GM12878 (cell line): ENCODE data around the gene MGMT. TPM values are rescaled to one million over a fixed set of nuclear protein-coding genes. Genes with fewer than 3 reads are reported as not detected.

Experiments
- ATAC-seq: fragments of 200-7000 bp; cut with Tn5 transposase; 3 replicates; pipeline ENCODE4 v1.9.1; 2020; ENCODE audit warnings: mild to moderate bottlenecking, moderate library complexity
- BruUV-seq: library from RNA; stranded (reverse); fragments of 400-500 nt; replicated peaks from 2 replicates; lab custom pipeline; 2021; lab: Mats Ljungman, UMichigan
- CTCF ChIA-PET: fragments of 300-600 bp; sonication (Branson Sonifier 250); formaldehyde crosslinking; extraction: SDS; loops from one replicate; lab custom pipeline; 2021; ENCODE audit warnings: inconsistent platforms; lab: Yijun Ruan, JAX
- POLR2A ChIA-PET: fragments of 350-600 bp; formaldehyde crosslinking; extraction: SDS; loops from one replicate; lab custom pipeline; 2021; ENCODE audit warnings: inconsistent platforms; lab: Charles Lee
- RAD21 ChIA-PET: fragments of 300-600 bp; sonication (Branson Sonifier 250); formaldehyde crosslinking; loops from one replicate; lab custom pipeline; 2023; ENCODE audit warnings: antibody characterized with exemption; ENCODE audit not compliant: unreplicated experiment; lab: Charles Lee
- SMC1A ChIA-PET: fragments of 300-600 bp; sonication (Branson Sonifier 250); formaldehyde crosslinking; loops from one replicate; lab custom pipeline; 2023; ENCODE audit not compliant: unreplicated experiment, uncharacterized antibody; lab: Charles Lee
- DNase-seq: peaks from one replicate; pipeline ENCODE4 v3.0.0-alpha.2; 2011; ENCODE audit warnings: low read depth, low spot score
- FAIRE-seq: peaks from 3 replicates; lab custom pipeline; 2011; peaks lifted over from hg19 to GRCh38; lab: Jason Lieb, UNC
- H2AFZ ChIP-seq: 2 replicates; pipeline ENCODE4 v1.6.0; 2011; ENCODE audit warnings: low read depth, low read length, control low read depth; ENCODE audit not compliant: control insufficient read depth
- H3K27ac ChIP-seq: 2 replicates; pipeline ENCODE4 v1.5.1; 2011; ENCODE audit warnings: control low read depth; ENCODE audit not compliant: control insufficient read depth, insufficient read depth
- H3K27me3 ChIP-seq, 2 experiments: replicated peaks in 1 of 2; 2 replicates each; pipeline versions ENCODE4 v1.6.0 to v1.6.1; 2011; ENCODE audit warnings: low read length in 1 of 2; ENCODE audit not compliant: control insufficient read depth in 2 of 2, insufficient read depth in 2 of 2
- H3K36me3 ChIP-seq, 2 experiments: 2 replicates each; pipeline ENCODE4 v1.5.1; 2011; ENCODE audit warnings: low read length in 1 of 2; ENCODE audit not compliant: control insufficient read depth in 2 of 2, insufficient read depth in 2 of 2
- H3K4me1 ChIP-seq: 2 replicates; pipeline ENCODE4 v1.6.1; 2011; ENCODE audit warnings: mild to moderate bottlenecking, low read length, moderate library complexity, mixed read lengths; ENCODE audit not compliant: control insufficient read depth, insufficient read depth
- H3K4me2 ChIP-seq: 2 replicates; pipeline ENCODE4 v1.6.0; 2011; ENCODE audit warnings: control low read depth; ENCODE audit not compliant: control insufficient read depth, insufficient read depth
- H3K4me3 ChIP-seq: fragments of 200-600 bp; sonication (generic); 2 replicates; pipeline ENCODE4 v1.5.1; 2016
- H3K79me2 ChIP-seq: 2 replicates; pipeline ENCODE4 v1.6.0; 2011; ENCODE audit warnings: low read length; ENCODE audit not compliant: control insufficient read depth, insufficient read depth
- H3K9ac ChIP-seq: 2 replicates; pipeline ENCODE4 v1.8.0; 2011; ENCODE audit warnings: low read length, control low read depth, mixed read lengths; ENCODE audit not compliant: control insufficient read depth, insufficient read depth
- H3K9me3 ChIP-seq: replicated peaks from 3 replicates; pipeline ENCODE4 v1.5.1; 2011; ENCODE audit warnings: mild to moderate bottlenecking, low read length; ENCODE audit not compliant: control insufficient read depth, insufficient read depth
- H4K20me1 ChIP-seq: 2 replicates; pipeline ENCODE4 v1.6.0; 2011; ENCODE audit not compliant: control insufficient read depth, insufficient read depth
- BMI1 ChIP-seq: fragments of 450-650 bp; IDR thresholded peaks from 2 replicates; pipeline ENCODE4 v1.6.1; 2016; ENCODE audit warnings: mild to moderate bottlenecking, moderate library complexity, borderline replicate concordance
- EGR1 ChIP-seq, 2 experiments: IDR thresholded peaks; 1 replicate in 1 of 2; 2 replicates in 1 of 2; pipeline ENCODE4 v1.6.1; 2011 to 2012; ENCODE audit warnings: low read depth in 2 of 2, low read length in 2 of 2, borderline replicate concordance in 1 of 2, mild to moderate bottlenecking in 1 of 2, moderate library complexity in 1 of 2
- HCFC1 ChIP-seq: fragments of 150-350 bp; IDR thresholded peaks from 2 replicates; pipeline ENCODE4 v1.6.1; 2014; ENCODE audit warnings: low read length
- HDAC6 ChIP-seq: fragments of 200-600 bp; sonication (generic); IDR thresholded peaks from one replicate; pipeline ENCODE4 v1.8.0; 2017; ENCODE audit warnings: antibody characterized with exemption; ENCODE audit not compliant: unreplicated experiment
- JUNB ChIP-seq: IDR thresholded peaks from 2 replicates; pipeline ENCODE4 v1.6.1; 2016; ENCODE audit warnings: antibody characterized with exemption, mild to moderate bottlenecking
- TCF7 ChIP-seq: IDR thresholded peaks from 2 replicates; pipeline ENCODE4 v1.6.1; 2014; ENCODE audit warnings: antibody characterized with exemption, borderline replicate concordance
- USF2 ChIP-seq: IDR thresholded peaks from 2 replicates; pipeline ENCODE4 v1.6.1; 2011; ENCODE audit warnings: low read depth, low read length, improper control_type of control experiment, borderline replicate concordance
- YBX1 ChIP-seq: fragments of 450-650 bp; IDR thresholded peaks from 2 replicates; pipeline ENCODE4 v1.6.1; 2016; ENCODE audit warnings: antibody characterized with exemption
- WGBS: methylation state at CpG from one replicate; pipeline ENCODE4 v1.1.6; 2016; ENCODE audit warnings: low lambda C conversion rate; ENCODE audit not compliant: insufficient replicate concordance, insufficient coverage; ENCODE audit errors: missing lambda C conversion rate; 5-methylcytosine and 5-hydroxymethylcytosine counted together
- in situ Hi-C: fragments of 300-500 bp; cut with MboI; formaldehyde crosslinking; loops from 9 replicates; pipeline ENCODE4 v1.14.3; 2018; ENCODE audit warnings: mixed read lengths
- intact Hi-C: fragments of 100-400 bp; cut with micrococcal nuclease; formaldehyde crosslinking; loops from one replicate; pipeline ENCODE4 v1.14.2; 2022; ENCODE audit not compliant: unreplicated experiment
- polyA plus RNA-seq, 11 experiments: library from polyadenylated mRNA; depleted of rRNA in 4 of 11; unstranded in 6 of 11; stranded (reverse) in 5 of 11; fragments of >200 nt; fragmentation: Nextera tagmentation in 4 of 11; fragmentation: Illumina TruSeq in 1 of 11; extraction: Ambion mirVana in 4 of 11; extraction: Trizol in 1 of 11; gene quantifications; 1 replicate in 1 of 11; 2 replicates in 10 of 11; pipeline versions ENCODE4 v1.2.1 to v1.2.3, GENCODE V29; 2011 to 2016; ENCODE audit warnings: inconsistent platforms in 2 of 11, missing spikeins in 2 of 11, low read depth in 1 of 11
- total RNA-seq, 4 experiments: library from RNA; depleted of rRNA in 3 of 4; stranded (reverse); fragments of >200 nt in 3 of 4; fragmentation: Illumina TruSeq in 1 of 4; extraction: Trizol in 1 of 4; gene quantifications; 2 replicates each; pipeline versions ENCODE4 v1.2.1 to v1.2.3, GENCODE V29; 2013 to 2021
- TF ChIP-seq, protein P1 (sequence below): IDR thresholded peaks from 2 replicates; pipeline ENCODE4 v1.6.1; 2012; ENCODE audit warnings: low read depth, low read length, improper control_type of control experiment
- TF ChIP-seq, protein P2 (sequence below): fragments of 450-650 bp; IDR thresholded peaks from 2 replicates; pipeline ENCODE4 v1.6.1; 2018; ENCODE audit warnings: borderline replicate concordance, mild to moderate bottlenecking; ENCODE audit not compliant: partially characterized antibody
- TF ChIP-seq, protein P3 (sequence below), 3 experiments: IDR thresholded peaks in 2 of 3; conservative IDR thresholded peaks in 1 of 3; 2 replicates each; pipeline ENCODE4 v1.5.1; 2011; ENCODE audit warnings: low read depth in 3 of 3, low read length in 3 of 3, mild to moderate bottlenecking in 3 of 3, control low read depth in 2 of 3, moderate library complexity in 2 of 3, inconsistent platforms in 1 of 3, mixed read lengths in 1 of 3; ENCODE audit not compliant: control insufficient read depth in 2 of 3, insufficient read depth in 1 of 3; ENCODE audit errors: extremely low read depth in 1 of 3

Gene MGMT
- total and polyA plus RNA-seq, 10 of the 15 experiments (the other 5 are each of a cell fraction or from before 2014, with no cell fraction given) = 0.16 to 24.2 (median 13.3) TPM

- TF ChIP-seq YBX1 = no peak
Measured at GRCh38 chr10:129683920-129684319, 216.9 kb downstream of the MGMT start (continued).

GRCh38 chr10:129685271-129685670 lies 218.2 kb downstream of the MGMT start:
- no TSS peak for BruUV-seq
- Histone ChIP-seq H3K4me2 (no peak overlapping the region), H3K4me1 (no peaks in the 10 kb centered on the region)
- intact Hi-C loops = no loop called here
- CTCF ChIA-PET = no interaction called here
- TF ChIP-seq JUNB = no peak
- TF ChIP-seq, protein P1, sequence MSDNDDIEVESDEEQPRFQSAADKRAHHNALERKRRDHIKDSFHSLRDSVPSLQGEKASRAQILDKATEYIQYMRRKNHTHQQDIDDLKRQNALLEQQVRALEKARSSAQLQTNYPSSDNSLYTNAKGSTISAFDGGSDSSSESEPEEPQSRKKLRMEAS = no peak
- TF ChIP-seq, protein P2, sequence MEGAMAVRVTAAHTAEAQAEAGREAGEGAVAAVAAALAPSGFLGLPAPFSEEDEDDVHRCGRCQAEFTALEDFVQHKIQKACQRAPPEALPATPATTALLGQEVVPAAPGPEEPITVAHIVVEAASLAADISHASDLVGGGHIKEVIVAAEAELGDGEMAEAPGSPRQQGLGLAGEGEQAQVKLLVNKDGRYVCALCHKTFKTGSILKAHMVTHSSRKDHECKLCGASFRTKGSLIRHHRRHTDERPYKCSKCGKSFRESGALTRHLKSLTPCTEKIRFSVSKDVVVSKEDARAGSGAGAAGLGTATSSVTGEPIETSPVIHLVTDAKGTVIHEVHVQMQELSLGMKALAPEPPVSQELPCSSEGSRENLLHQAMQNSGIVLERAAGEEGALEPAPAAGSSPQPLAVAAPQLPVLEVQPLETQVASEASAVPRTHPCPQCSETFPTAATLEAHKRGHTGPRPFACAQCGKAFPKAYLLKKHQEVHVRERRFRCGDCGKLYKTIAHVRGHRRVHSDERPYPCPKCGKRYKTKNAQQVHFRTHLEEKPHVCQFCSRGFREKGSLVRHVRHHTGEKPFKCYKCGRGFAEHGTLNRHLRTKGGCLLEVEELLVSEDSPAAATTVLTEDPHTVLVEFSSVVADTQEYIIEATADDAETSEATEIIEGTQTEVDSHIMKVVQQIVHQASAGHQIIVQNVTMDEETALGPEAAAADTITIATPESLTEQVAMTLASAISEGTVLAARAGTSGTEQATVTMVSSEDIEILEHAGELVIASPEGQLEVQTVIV = no peak
- no peak for TF ChIP-seq BMI1
- no peak for TF ChIP-seq TCF7
- TF ChIP-seq EGR1 (IDR thresholded peaks at IDR 0.05; ENCODE audit: borderline replicate concordance in 1 of 2, low read depth in 2 of 2, low read length in 2 of 2) = no peak
- TF ChIP-seq, protein P3, sequence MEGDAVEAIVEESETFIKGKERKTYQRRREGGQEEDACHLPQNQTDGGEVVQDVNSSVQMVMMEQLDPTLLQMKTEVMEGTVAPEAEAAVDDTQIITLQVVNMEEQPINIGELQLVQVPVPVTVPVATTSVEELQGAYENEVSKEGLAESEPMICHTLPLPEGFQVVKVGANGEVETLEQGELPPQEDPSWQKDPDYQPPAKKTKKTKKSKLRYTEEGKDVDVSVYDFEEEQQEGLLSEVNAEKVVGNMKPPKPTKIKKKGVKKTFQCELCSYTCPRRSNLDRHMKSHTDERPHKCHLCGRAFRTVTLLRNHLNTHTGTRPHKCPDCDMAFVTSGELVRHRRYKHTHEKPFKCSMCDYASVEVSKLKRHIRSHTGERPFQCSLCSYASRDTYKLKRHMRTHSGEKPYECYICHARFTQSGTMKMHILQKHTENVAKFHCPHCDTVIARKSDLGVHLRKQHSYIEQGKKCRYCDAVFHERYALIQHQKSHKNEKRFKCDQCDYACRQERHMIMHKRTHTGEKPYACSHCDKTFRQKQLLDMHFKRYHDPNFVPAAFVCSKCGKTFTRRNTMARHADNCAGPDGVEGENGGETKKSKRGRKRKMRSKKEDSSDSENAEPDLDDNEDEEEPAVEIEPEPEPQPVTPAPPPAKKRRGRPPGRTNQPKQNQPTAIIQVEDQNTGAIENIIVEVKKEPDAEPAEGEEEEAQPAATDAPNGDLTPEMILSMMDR (IDR thresholded peaks at IDR 0.05 in 2 of 3, conservative IDR thresholded peaks at IDR 0.05 in 1 of 3; ENCODE audit: control insufficient read depth in 2 of 3, extremely low read depth in 1 of 3, insufficient read depth in 1 of 3, low read depth in 3 of 3, low read length in 3 of 3) = no peak
- TF ChIP-seq HDAC6 = no peak
- TF ChIP-seq HCFC1 = no peak
- no peak for TF ChIP-seq USF2
- TF ChIP-seq, all 136 proteins: peak for 0
- no peak overlapping the region for H3K9ac ChIP-seq
- no peak overlapping the region for H3K4me3 ChIP-seq
- DNase-seq (no peak), ATAC-seq (no peak), FAIRE-seq (no peak)
- ChIA-PET RAD21 (no interaction called here), POLR2A (no interaction called here), SMC1A (interaction anchor here (1.4 kb wide), 1 partner anchor 15 kb away, joined by 3 read pairs; no protein-coding TSS in a partner anchor)
- no peaks in the 10 kb centered on the region for H3K36me3 ChIP-seq
- no peaks in the 10 kb centered on the region for H3K9me3 ChIP-seq
- WGBS = 12% methylated on average over 8 of the region's 8 CpGs
- H3K27me3 ChIP-seq = no peaks in the 10 kb centered on the region
- no peaks in the 10 kb centered on the region for H4K20me1 ChIP-seq
- in situ Hi-C loops = no loop called here
- no peaks in the 10 kb centered on the region for H3K79me2 ChIP-seq
- H2AFZ ChIP-seq = no peak overlapping the region
- no peak overlapping the region for H3K27ac ChIP-seq
